Neural cell (in vitro differentiated cells): ENCODE data around the gene BCL11B. TPM values are rescaled to one million over a fixed set of nuclear protein-coding genes. Genes with fewer than 3 reads are reported as not detected.

Experiments used
- H2AFZ ChIP-seq: fragments of 200-600, 300-800 bp; sonication (generic), shearing (Covaris generic); 2 replicates; pipeline ENCODE4 v1.6.0; 2014; ENCODE audit warnings: low read depth, mild to moderate bottlenecking, antibody characterized with exemption, low read length, moderate library complexity
- H3F3A ChIP-seq: fragments of 200-600 bp; shearing (Covaris generic); 2 replicates; pipeline ENCODE4 v1.6.1; 2016; ENCODE audit warnings: mild to moderate bottlenecking, moderate library complexity, mixed read lengths, antibody characterized with exemption, low read length; ENCODE audit not compliant: insufficient read depth, poor library complexity, severe bottlenecking
- H3K27ac ChIP-seq: fragments of 200-600, 300-800 bp; sonication (generic), shearing (Covaris generic); 2 replicates; pipeline ENCODE4 v1.5.1; 2014; ENCODE audit warnings: mild to moderate bottlenecking, low read length, moderate library complexity
- H3K27me3 ChIP-seq: fragments of 300-800, 200-600 bp; sonication (generic), shearing (Covaris generic); 2 replicates; pipeline ENCODE4 v1.6.0; 2014; ENCODE audit warnings: mild to moderate bottlenecking, low read depth, low read length, moderate library complexity; ENCODE audit not compliant: insufficient read depth
- H3K36me3 ChIP-seq: fragments of 300-800, 200-600 bp; sonication (generic), shearing (Covaris generic); 2 replicates; pipeline ENCODE4 v1.5.1; 2014; ENCODE audit warnings: mild to moderate bottlenecking, antibody characterized with exemption, low read length, moderate library complexity; ENCODE audit not compliant: insufficient read depth
- H3K4me2 ChIP-seq: fragments of 300-800, 200-600 bp; sonication (generic), shearing (Covaris generic); 2 replicates; pipeline ENCODE4 v1.6.0; 2014; ENCODE audit warnings: mild to moderate bottlenecking, low read length
- H3K4me3 ChIP-seq: fragments of 300-800, 200-600 bp; sonication (generic), shearing (Covaris generic); 2 replicates; pipeline ENCODE4 v1.5.1; 2014; ENCODE audit warnings: mild to moderate bottlenecking, low read length, moderate library complexity
- H3K79me2 ChIP-seq: fragments of 200-600 bp; shearing (Covaris generic); replicated peaks from 2 replicates; pipeline ENCODE4 v1.6.0; 2014; ENCODE audit warnings: mild to moderate bottlenecking, low read length, moderate library complexity; ENCODE audit not compliant: insufficient read depth
- H3K9ac ChIP-seq: fragments of 300-800, 200-600 bp; sonication (generic), shearing (Covaris generic); 2 replicates; pipeline ENCODE4 v1.6.1; 2016; ENCODE audit warnings: mild to moderate bottlenecking, low read length, mixed read lengths
- H3K9me2 ChIP-seq: fragments of 200-600 bp; shearing (Covaris generic); 2 replicates; pipeline ENCODE4 v1.6.1; 2016; ENCODE audit warnings: mild to moderate bottlenecking, low read length, mixed read lengths; ENCODE audit not compliant: insufficient read depth
- H3K9me3 ChIP-seq: fragments of 200-600, 300-800 bp; sonication (generic), shearing (Covaris generic); 2 replicates; pipeline ENCODE4 v1.6.1; 2016; ENCODE audit warnings: mild to moderate bottlenecking, mixed run types, low read length, moderate library complexity, mixed read lengths
- H4K20me1 ChIP-seq: fragments of 200-600 bp; shearing (Covaris generic); 2 replicates; pipeline ENCODE4 v1.6.1; 2016; ENCODE audit warnings: mild to moderate bottlenecking, mixed run types; ENCODE audit not compliant: insufficient read depth
- EP300 ChIP-seq: fragments of 450-650 bp; conservative IDR thresholded peaks from 2 replicates; pipeline ENCODE4 v1.6.1; 2014; ENCODE audit warnings: antibody characterized with exemption, mild to moderate bottlenecking, moderate library complexity; ENCODE audit not compliant: poor library complexity, severe bottlenecking
- EZH2 ChIP-seq: fragments of 200-600, 300-800 bp; shearing (Covaris generic), sonication (generic); IDR thresholded peaks from 2 replicates; pipeline ENCODE4 v1.6.1; 2014; ENCODE audit warnings: antibody characterized with exemption, low read length, borderline replicate concordance, mild to moderate bottlenecking; ENCODE audit not compliant: insufficient read depth, poor library complexity, severe bottlenecking
- MXI1 ChIP-seq: fragments of 450-650 bp; conservative IDR thresholded peaks from 2 replicates; pipeline ENCODE4 v1.6.1; 2014; ENCODE audit warnings: antibody characterized with exemption, mild to moderate bottlenecking; ENCODE audit not compliant: poor library complexity, severe bottlenecking
- POLR2AphosphoS5 ChIP-seq: IDR thresholded peaks from 2 replicates; pipeline ENCODE4 v1.6.1; 2012
- RAD21 ChIP-seq: fragments of 450-650 bp; conservative IDR thresholded peaks from 2 replicates; pipeline ENCODE4 v1.6.1; 2014; ENCODE audit warnings: antibody characterized with exemption, mild to moderate bottlenecking, moderate library complexity
- REST ChIP-seq: IDR thresholded peaks from 2 replicates; pipeline ENCODE4 v1.6.1; 2012; ENCODE audit warnings: borderline replicate concordance
- SMC3 ChIP-seq: fragments of 450-650 bp; conservative IDR thresholded peaks from 2 replicates; pipeline ENCODE4 v1.6.1; 2014; ENCODE audit warnings: antibody characterized with exemption, mild to moderate bottlenecking, moderate library complexity; ENCODE audit not compliant: poor library complexity
- TAF1 ChIP-seq: IDR thresholded peaks from 2 replicates; pipeline ENCODE4 v1.6.1; 2012; ENCODE audit warnings: low read depth
- polyA plus RNA-seq: library from polyadenylated mRNA; depleted of rRNA; stranded (reverse); fragments of >200 nt; gene quantifications from 2 replicates; pipeline ENCODE4 v1.2.3, GENCODE V29; 2014
- TF ChIP-seq, protein P1 (sequence below): fragments of 450-650 bp; IDR thresholded peaks from 2 replicates; pipeline ENCODE4 v1.5.1; 2014; ENCODE audit warnings: antibody characterized with exemption, mild to moderate bottlenecking, moderate library complexity; ENCODE audit not compliant: poor library complexity, severe bottlenecking

Gene BCL11B
- polyA plus RNA-seq, 1 donor from 2014 or later, result 104 TPM

DNA sequence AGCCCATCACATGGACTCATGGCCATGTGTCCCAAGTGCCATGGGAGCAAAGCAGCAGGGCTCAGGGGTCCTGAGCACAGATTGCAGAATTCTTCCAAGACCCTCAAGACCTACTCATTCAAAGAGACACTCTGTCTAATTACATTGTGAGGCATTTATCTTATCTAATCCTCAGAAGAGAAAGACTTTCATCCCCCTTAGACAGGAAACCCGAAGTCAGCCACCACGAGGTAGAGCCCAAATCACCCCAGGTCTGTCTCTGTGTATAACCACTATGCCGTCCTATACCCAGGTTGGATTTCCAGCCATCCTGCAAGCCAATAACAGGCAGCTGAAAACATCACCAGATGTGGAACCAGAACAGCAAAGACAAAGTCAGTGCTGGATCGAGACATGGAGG lies 8.9 kb upstream of the BCL11B start:
- Histone ChIP-seq H4K20me1 (no peaks in the 10 kb centered on the region), H3K79me2 (no peaks in the 10 kb centered on the region), H3F3A (no peaks in the 10 kb centered on the region), H3K27ac (no peak overlapping the region), H3K27me3 (no peaks in the 10 kb centered on the region), H3K36me3 (no peaks in the 10 kb centered on the region), H3K9me3 (no peaks in the 10 kb centered on the region), H2AFZ (no peak overlapping the region), H3K9ac (no peak overlapping the region), H3K9me2 (no peaks in the 10 kb centered on the region), H3K4me2 (no peak overlapping the region), H3K4me3 (no peak overlapping the region)
- TF ChIP-seq, protein P1, sequence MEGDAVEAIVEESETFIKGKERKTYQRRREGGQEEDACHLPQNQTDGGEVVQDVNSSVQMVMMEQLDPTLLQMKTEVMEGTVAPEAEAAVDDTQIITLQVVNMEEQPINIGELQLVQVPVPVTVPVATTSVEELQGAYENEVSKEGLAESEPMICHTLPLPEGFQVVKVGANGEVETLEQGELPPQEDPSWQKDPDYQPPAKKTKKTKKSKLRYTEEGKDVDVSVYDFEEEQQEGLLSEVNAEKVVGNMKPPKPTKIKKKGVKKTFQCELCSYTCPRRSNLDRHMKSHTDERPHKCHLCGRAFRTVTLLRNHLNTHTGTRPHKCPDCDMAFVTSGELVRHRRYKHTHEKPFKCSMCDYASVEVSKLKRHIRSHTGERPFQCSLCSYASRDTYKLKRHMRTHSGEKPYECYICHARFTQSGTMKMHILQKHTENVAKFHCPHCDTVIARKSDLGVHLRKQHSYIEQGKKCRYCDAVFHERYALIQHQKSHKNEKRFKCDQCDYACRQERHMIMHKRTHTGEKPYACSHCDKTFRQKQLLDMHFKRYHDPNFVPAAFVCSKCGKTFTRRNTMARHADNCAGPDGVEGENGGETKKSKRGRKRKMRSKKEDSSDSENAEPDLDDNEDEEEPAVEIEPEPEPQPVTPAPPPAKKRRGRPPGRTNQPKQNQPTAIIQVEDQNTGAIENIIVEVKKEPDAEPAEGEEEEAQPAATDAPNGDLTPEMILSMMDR, result no peak
- TF ChIP-seq POLR2AphosphoS5 (no peak), REST (no peak), EP300 (no peak), TAF1 (no peak), EZH2 (no peak), MXI1 (no peak), RAD21 (no peak), SMC3 (no peak)

DNA sequence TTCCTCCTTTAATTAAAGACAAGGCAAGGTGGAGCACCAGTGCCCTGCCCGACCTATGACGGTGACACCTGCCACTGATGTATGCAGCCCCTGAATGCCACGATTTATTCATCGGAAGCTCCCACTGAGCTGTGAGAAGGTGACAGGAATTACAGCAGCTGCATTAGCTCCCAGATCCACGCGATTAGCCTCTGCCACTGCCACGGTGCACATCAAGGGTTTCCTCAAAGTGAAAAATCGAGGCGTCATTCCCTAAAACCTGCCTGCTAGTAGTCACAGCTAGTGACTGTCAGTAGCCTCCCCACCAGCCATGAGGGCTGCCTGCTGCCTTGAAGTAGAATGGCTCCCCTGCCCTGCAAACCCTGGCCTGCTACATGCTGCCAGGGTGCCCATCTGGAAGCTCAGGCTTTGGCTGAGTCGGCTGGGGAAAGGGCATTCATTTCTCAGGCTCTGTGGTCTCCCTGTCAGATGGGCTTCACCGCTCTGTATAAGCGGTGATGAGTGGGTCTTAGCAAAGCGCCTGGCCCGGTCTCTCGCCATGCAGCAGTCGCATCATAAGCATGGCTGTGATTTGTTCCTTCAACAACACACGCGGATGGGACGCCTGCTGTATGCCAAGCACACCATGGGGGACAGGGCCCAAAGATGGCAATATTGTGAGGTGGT lies 8.2 kb upstream of the BCL11B start:
- Histone ChIP-seq H3F3A (no peaks in the 10 kb centered on the region), H3K9me3 (no peaks in the 10 kb centered on the region), H3K9ac (no peak overlapping the region), H3K27ac (no peak overlapping the region), H3K27me3 (no peaks in the 10 kb centered on the region), H3K4me3 (no peak overlapping the region), H3K36me3 (no peaks in the 10 kb centered on the region), H3K79me2 (no peaks in the 10 kb centered on the region), H3K9me2 (no peaks in the 10 kb centered on the region), H2AFZ (no peak overlapping the region), H3K4me2 (no peak overlapping the region), H4K20me1 (no peaks in the 10 kb centered on the region)
- no peak for TF ChIP-seq EZH2
- TF ChIP-seq REST, result no peak
- no peak for TF ChIP-seq RAD21
- TF ChIP-seq POLR2AphosphoS5, result no peak
- no peak for TF ChIP-seq EP300
- no peak for TF ChIP-seq TAF1
- no peak for TF ChIP-seq MXI1
- TF ChIP-seq, protein P1, result no peak
- no peak for TF ChIP-seq SMC3
